PC-9 (cell line): ENCODE results near the gene TREML4. TPM values are rescaled to one million over a fixed set of nuclear protein-coding genes. Genes with fewer than 3 reads are reported as not detected.

Experiments
- BruUV-seq: library from RNA; stranded (reverse); fragments of 400-500 nt; replicated peaks from 2 replicates; lab custom pipeline; 2021; lab: Mats Ljungman, UMichigan
- CTCF ChIA-PET: fragments of 300-600 bp; sonication (Branson Sonifier 250); formaldehyde crosslinking; loops from one replicate; lab custom pipeline; 2022; ENCODE audit warnings: antibody characterized with exemption; lab: Charles Lee
- POLR2A ChIA-PET: fragments of 300-600 bp; sonication (Branson Sonifier 250); formaldehyde crosslinking; loops from one replicate; lab custom pipeline; 2022; ENCODE audit warnings: antibody characterized with exemption; ENCODE audit not compliant: unreplicated experiment; lab: Charles Lee
- DNase-seq, 2 experiments: peaks; one replicate each; pipeline versions ENCODE4 v3.0.0 to v3.0.0-alpha.2; 2015 to 2022; ENCODE audit warnings: mixed read lengths in 1 of 2
- H2AFZ ChIP-seq: fragments of 200-600 bp; sonication (generic); 2 replicates; pipeline ENCODE4 v1.8.1; 2017; ENCODE audit warnings: antibody characterized with exemption
- H3F3A ChIP-seq: fragments of 200-600 bp; sonication (generic); 2 replicates; pipeline ENCODE4 v1.8.1; 2017; ENCODE audit warnings: antibody characterized with exemption, mild to moderate bottlenecking, low read depth; ENCODE audit not compliant: insufficient read depth
- H3K27ac ChIP-seq: fragments of 200-600 bp; sonication (generic); 2 replicates; pipeline ENCODE4 v1.6.1; 2016; ENCODE audit warnings: mixed run types
- H3K27me3 ChIP-seq: fragments of 200-600 bp; sonication (generic); 2 replicates; pipeline ENCODE4 v1.6.1; 2016; ENCODE audit warnings: low read depth, mixed run types; ENCODE audit not compliant: insufficient read depth
- H3K36me3 ChIP-seq: fragments of 200-600 bp; sonication (generic); 2 replicates; pipeline ENCODE4 v1.6.1; 2016; ENCODE audit warnings: low read depth, mixed run types
- H3K4me1 ChIP-seq: fragments of 200-600 bp; sonication (generic); replicated peaks from 2 replicates; pipeline ENCODE4 v1.6.1; 2016; ENCODE audit warnings: mixed run types; ENCODE audit not compliant: insufficient read depth
- H3K4me2 ChIP-seq: fragments of 200-600 bp; sonication (generic); 2 replicates; pipeline ENCODE4 v1.6.1; 2017; ENCODE audit warnings: mixed run types
- H3K4me3 ChIP-seq: fragments of 200-600 bp; sonication (generic); 2 replicates; pipeline ENCODE4 v1.6.1; 2016; ENCODE audit warnings: mixed run types
- H3K79me2 ChIP-seq: fragments of 200-600 bp; sonication (generic); 2 replicates; pipeline ENCODE4 v1.6.1; 2017; ENCODE audit warnings: low read depth, mixed run types
- H3K9me2 ChIP-seq: fragments of 200-600 bp; sonication (generic); 2 replicates; pipeline ENCODE4 v1.8.1; 2017; ENCODE audit warnings: mild to moderate bottlenecking; ENCODE audit not compliant: insufficient read depth
- H3K9me3 ChIP-seq: fragments of 200-600 bp; sonication (generic); 2 replicates; pipeline ENCODE4 v1.8.1; 2016; ENCODE audit warnings: low read depth; ENCODE audit not compliant: insufficient read depth
- H4K20me1 ChIP-seq: fragments of 200-600 bp; sonication (generic); 2 replicates; pipeline ENCODE4 v1.8.1; 2017; ENCODE audit not compliant: insufficient read depth
- CTCF ChIP-seq: fragments of 200-600 bp; sonication (generic); conservative IDR thresholded peaks from 2 replicates; pipeline ENCODE4 v1.6.1; 2017; ENCODE audit warnings: mixed run types, antibody characterized with exemption, mild to moderate bottlenecking, moderate library complexity
- EZH2 ChIP-seq: fragments of 200-600 bp; sonication (generic); IDR thresholded peaks from 2 replicates; pipeline ENCODE4 v1.8.0; 2017; ENCODE audit warnings: antibody characterized with exemption, low read depth
- intact Hi-C: fragments of 100-400 bp; cut with micrococcal nuclease; formaldehyde crosslinking; loops from one replicate; pipeline ENCODE4 v1.10.0; 2022; ENCODE audit not compliant: unreplicated experiment
- total RNA-seq: library from RNA; stranded (reverse); gene quantifications from 2 replicates; pipeline ENCODE4 v1.2.3, GENCODE V29; 2021

The TREML4 gene
- total RNA-seq, 1 experiment from 2014 or later: not detected

GRCh38 chr6:41199552-41200246 lies 28.4 kb upstream of the TREML4 start:
- no peak overlapping the region for H3K27ac ChIP-seq
- no peak overlapping the region for H3K4me3 ChIP-seq
- POLR2A ChIA-PET: no interaction called here
- H3F3A ChIP-seq: no peaks in the 10 kb centered on the region
- no peak for TF ChIP-seq CTCF
- no peak for TF ChIP-seq EZH2
- H3K79me2 ChIP-seq: no peaks in the 10 kb centered on the region
- peaks cover 44% of the 10 kb centered on the region for H3K27me3 ChIP-seq
- no peak overlapping the region for H3K4me2 ChIP-seq
- no peaks in the 10 kb centered on the region for H3K9me2 ChIP-seq
- H3K4me1 ChIP-seq: no peaks in the 10 kb centered on the region
- no peak for DNase-seq
- BruUV-seq: no TSS peak
- no peaks in the 10 kb centered on the region for H4K20me1 ChIP-seq
- H2AFZ ChIP-seq: no peak overlapping the region
- no peaks in the 10 kb centered on the region for H3K9me3 ChIP-seq
- H3K36me3 ChIP-seq: no peaks in the 10 kb centered on the region
- intact Hi-C loops: no loop called here
- CTCF ChIA-PET: no interaction called here

GRCh38 chr6:41200296-41200900 lies 27.8 kb upstream of the TREML4 start:
- Histone ChIP-seq H3K4me3 (no peak overlapping the region), H3F3A (no peaks in the 10 kb centered on the region), H2AFZ (no peak overlapping the region), H4K20me1 (no peaks in the 10 kb centered on the region), H3K4me2 (no peak overlapping the region), H3K27ac (no peak overlapping the region), H3K4me1 (no peaks in the 10 kb centered on the region), H3K27me3 (peaks cover 39% of the 10 kb centered on the region), H3K36me3 (no peaks in the 10 kb centered on the region), H3K79me2 (no peaks in the 10 kb centered on the region), H3K9me2 (no peaks in the 10 kb centered on the region; the same call in 1 of the 2 replicates), H3K9me3 (no peaks in the 10 kb centered on the region)
- no peak for DNase-seq
- no peak for TF ChIP-seq EZH2
- TF ChIP-seq CTCF: no peak
- intact Hi-C loops: no loop called here
- no TSS peak for BruUV-seq
- ChIA-PET POLR2A (no interaction called here), CTCF (no interaction called here)

- BruUV-seq: no TSS peak
- DNase-seq: no peak
- CTCF ChIA-PET: no interaction called here
These were observed 27.0 kb upstream of the TREML4 start, which contains the start of gene TREML2 for GRCh38 chr6:41200901-41201763. TSS of gene TREML2 (minus strand) at chr6:41201149. CDS start at chr6:41201008, 141 bp downstream.

More at GRCh38 chr6:41200901-41201763, 27.0 kb upstream of the TREML4 start, which contains the start of gene TREML2:
- Histone ChIP-seq H3K27me3 (peaks cover 38% of the 10 kb centered on the region), H3K4me2 (no peak within 1 kb of the TSS), H3K27ac (no peak within 1 kb of the TSS), H3K9me2 (no peaks in the 10 kb centered on the region; the same call in 1 of the 2 replicates), H3K4me3 (no peak within 1 kb of the TSS), H4K20me1 (no peaks in the 10 kb centered on the region), H2AFZ (no peak within 1 kb of the TSS), H3K9me3 (no peaks in the 10 kb centered on the region), H3K36me3 (no peaks in the 10 kb centered on the region), H3F3A (no peaks in the 10 kb centered on the region), H3K79me2 (no peaks in the 10 kb centered on the region), H3K4me1 (no peaks in the 10 kb centered on the region)
- no peak for TF ChIP-seq EZH2
- no peak for TF ChIP-seq CTCF
- intact Hi-C loops: no loop called here
- POLR2A ChIA-PET: no interaction called here
